Endothelial cell (in vitro differentiated cells): ENCODE results near the gene SAA4. TPM values are rescaled to one million over a fixed set of nuclear protein-coding genes. Genes with fewer than 3 reads are reported as not detected.
"Not testable (repeated sequence)": the region's sequence is repeated elsewhere in the genome, so short reads cannot be mapped to it uniquely, and the experiment has no call there.

Experiments
- DNase-seq: peaks from one replicate; pipeline ENCODE4 v3.0.0; 2021; ENCODE audit warnings: low spot score
- H3K27ac Mint-ChIP-seq: one replicate; pipeline ENCODE4 v1.8.0; 2021; ENCODE audit warnings: mixed read lengths, inconsistent platforms; ENCODE audit not compliant: unreplicated experiment
- H3K27me3 Mint-ChIP-seq: one replicate; pipeline ENCODE4 v1.8.0; 2021; ENCODE audit warnings: mild to moderate bottlenecking, moderate library complexity, mixed read lengths, inconsistent platforms; ENCODE audit not compliant: unreplicated experiment
- H3K36me3 Mint-ChIP-seq: one replicate; pipeline ENCODE4 v1.8.0; 2021; ENCODE audit warnings: mild to moderate bottlenecking, low read depth, mixed read lengths, inconsistent platforms; ENCODE audit not compliant: unreplicated experiment
- H3K4me1 Mint-ChIP-seq: one replicate; pipeline ENCODE4 v1.8.0; 2021; ENCODE audit warnings: mild to moderate bottlenecking, mixed read lengths, inconsistent platforms; ENCODE audit not compliant: unreplicated experiment
- H3K4me3 Mint-ChIP-seq: one replicate; pipeline ENCODE4 v1.8.0; 2021; ENCODE audit warnings: mild to moderate bottlenecking, mixed read lengths, inconsistent platforms; ENCODE audit not compliant: unreplicated experiment
- H3K9me3 Mint-ChIP-seq: one replicate; pipeline ENCODE4 v1.8.0; 2021; ENCODE audit warnings: mixed read lengths, inconsistent platforms; ENCODE audit not compliant: unreplicated experiment
- total RNA-seq: library from RNA; stranded (reverse); fragmentation: NEBNext Ultra II Directional; extraction: Animal tissue kit (Norgen Biotek cat#: 25700); gene quantifications from one replicate; pipeline ENCODE4 v1.2.1, GENCODE V29; 2021; ENCODE audit not compliant: unreplicated experiment
- TF ChIP-seq, protein P1 (sequence below): fragments of 200-600 bp; sonication (generic); IDR thresholded peaks from one replicate; pipeline ENCODE4 v1.5.0; 2021; ENCODE audit warnings: antibody characterized with exemption; ENCODE audit not compliant: unreplicated experiment

The SAA4 gene
- total RNA-seq, 1 donor from 2014 or later: not detected

- Mint-ChIP-seq H3K36me3 (no peaks in the 10 kb centered on the region), H3K27ac (no peak overlapping the region), H3K9me3 (no peaks in the 10 kb centered on the region), H3K27me3 (no peaks in the 10 kb centered on the region), H3K4me1 (no peaks in the 10 kb centered on the region), H3K4me3 (no peak overlapping the region)
- no peak for DNase-seq
- TF ChIP-seq, protein P1, sequence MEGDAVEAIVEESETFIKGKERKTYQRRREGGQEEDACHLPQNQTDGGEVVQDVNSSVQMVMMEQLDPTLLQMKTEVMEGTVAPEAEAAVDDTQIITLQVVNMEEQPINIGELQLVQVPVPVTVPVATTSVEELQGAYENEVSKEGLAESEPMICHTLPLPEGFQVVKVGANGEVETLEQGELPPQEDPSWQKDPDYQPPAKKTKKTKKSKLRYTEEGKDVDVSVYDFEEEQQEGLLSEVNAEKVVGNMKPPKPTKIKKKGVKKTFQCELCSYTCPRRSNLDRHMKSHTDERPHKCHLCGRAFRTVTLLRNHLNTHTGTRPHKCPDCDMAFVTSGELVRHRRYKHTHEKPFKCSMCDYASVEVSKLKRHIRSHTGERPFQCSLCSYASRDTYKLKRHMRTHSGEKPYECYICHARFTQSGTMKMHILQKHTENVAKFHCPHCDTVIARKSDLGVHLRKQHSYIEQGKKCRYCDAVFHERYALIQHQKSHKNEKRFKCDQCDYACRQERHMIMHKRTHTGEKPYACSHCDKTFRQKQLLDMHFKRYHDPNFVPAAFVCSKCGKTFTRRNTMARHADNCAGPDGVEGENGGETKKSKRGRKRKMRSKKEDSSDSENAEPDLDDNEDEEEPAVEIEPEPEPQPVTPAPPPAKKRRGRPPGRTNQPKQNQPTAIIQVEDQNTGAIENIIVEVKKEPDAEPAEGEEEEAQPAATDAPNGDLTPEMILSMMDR: no peak
Measured at GRCh38 chr11:18196532-18196931, 40.1 kb downstream of the SAA4 start.

GRCh38 chr11:18193010-18193409 lies 43.6 kb downstream of the SAA4 start:
- no peaks in the 10 kb centered on the region for H3K36me3 Mint-ChIP-seq
- TF ChIP-seq, protein P1: no peak
- no peak for DNase-seq
- H3K27me3 Mint-ChIP-seq: no peaks in the 10 kb centered on the region
- no peaks in the 10 kb centered on the region for H3K4me1 Mint-ChIP-seq
- H3K9me3 Mint-ChIP-seq: no peaks in the 10 kb centered on the region
- no peak overlapping the region for H3K27ac Mint-ChIP-seq
- H3K4me3 Mint-ChIP-seq: no peak overlapping the region

GRCh38 chr11:18191376-18191775 lies 45.2 kb downstream of the SAA4 start:
- no peaks in the 10 kb centered on the region for H3K36me3 Mint-ChIP-seq
- no peak overlapping the region for H3K4me3 Mint-ChIP-seq
- no peaks in the 10 kb centered on the region for H3K9me3 Mint-ChIP-seq
- no peak overlapping the region for H3K27ac Mint-ChIP-seq
- H3K27me3 Mint-ChIP-seq: no peaks in the 10 kb centered on the region
- no peak for DNase-seq
- no peaks in the 10 kb centered on the region for H3K4me1 Mint-ChIP-seq
- TF ChIP-seq, protein P1: no peak

- H3K27me3 Mint-ChIP-seq, H3K36me3 Mint-ChIP-seq, H3K9me3 Mint-ChIP-seq, DNase-seq, H3K4me3 Mint-ChIP-seq, H3K4me1 Mint-ChIP-seq, H3K27ac Mint-ChIP-seq: not testable (repeated sequence)
Measured at GRCh38 chr11:18189476-18190245, 46.9 kb downstream of the SAA4 start.

DNA sequence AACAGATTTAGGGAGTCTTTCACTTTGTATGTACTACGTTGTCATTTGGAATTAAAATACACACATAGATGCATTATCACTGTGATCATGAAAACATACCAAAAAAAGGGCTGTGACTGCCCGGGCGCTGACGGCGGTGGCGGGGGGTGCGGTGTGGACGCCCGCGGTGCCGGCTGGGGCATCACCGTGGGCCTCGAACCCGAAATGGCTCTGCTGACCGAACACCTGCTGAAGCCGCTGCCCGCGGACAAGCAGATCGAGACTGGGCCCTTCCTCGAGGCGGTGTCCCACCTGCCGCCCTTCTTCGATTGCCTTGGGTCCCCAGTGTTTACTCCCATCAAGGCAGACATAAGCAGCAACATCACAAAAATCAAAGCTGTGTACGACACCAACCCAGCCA lies 47.8 kb downstream of the SAA4 start:
- TF ChIP-seq, protein P1: no peak
- Mint-ChIP-seq H3K36me3 (no peaks in the 10 kb centered on the region), H3K27ac (no peak overlapping the region), H3K4me3 (no peak overlapping the region), H3K4me1 (no peaks in the 10 kb centered on the region), H3K27me3 (no peaks in the 10 kb centered on the region), H3K9me3 (no peaks in the 10 kb centered on the region)
- DNase-seq: no peak

Other genes starting within 250 kb of the SAA4 start
- 19.1 TPM for gene SERGEF, start 223.8 kb downstream of the SAA4 start, total RNA-seq
- 0.38 TPM for gene TPH1, start 190.5 kb downstream of the SAA4 start, total RNA-seq
- 25.1 TPM for gene SAAL1, start 130.7 kb downstream of the SAA4 start, total RNA-seq
- gene MRGPRX3, start 104.2 kb downstream of the SAA4 start, total RNA-seq: 0.21 TPM
- gene MRGPRX4, start 64.0 kb downstream of the SAA4 start, total RNA-seq: not detected
- not detected for gene SAA2, start 11.9 kb upstream of the SAA4 start, total RNA-seq
- gene SAA1, start 29.5 kb upstream of the SAA4 start, total RNA-seq: not detected
- gene HPS5, start 85.3 kb upstream of the SAA4 start, total RNA-seq: 14.7 TPM
- gene GTF2H1, start 85.8 kb upstream of the SAA4 start, total RNA-seq: 35.9 TPM
- gene LDHA, start 157.8 kb upstream of the SAA4 start, total RNA-seq: 74.0 TPM
- gene LDHC, start 175.5 kb upstream of the SAA4 start, total RNA-seq: not detected
- gene LDHAL6A, start 219.1 kb upstream of the SAA4 start, total RNA-seq: not detected